SJSA1 (cell line): ENCODE results near the gene EFHD2. TPM values are rescaled to one million over a fixed set of nuclear protein-coding genes. Genes with fewer than 3 reads are reported as not detected.
"Not testable (repeated sequence)": the region's sequence is repeated elsewhere in the genome, so short reads cannot be mapped to it uniquely, and the experiment has no call there.

Source experiments
- DNase-seq, 2 experiments: peaks; one replicate each; pipeline ENCODE4 v3.0.0-alpha.2; 2015 to 2020; ENCODE audit warnings: low spot score in 2 of 2, low read depth in 1 of 2
- H3K27ac ChIP-seq: fragments of 250-450 bp; sonication (Bioruptor Pico); 2 replicates; pipeline ENCODE4 v1.5.1; 2020; ENCODE audit warnings: mild to moderate bottlenecking, moderate library complexity
- H3K27me3 ChIP-seq: fragments of 250-450 bp; sonication (Bioruptor Pico); replicated peaks from 2 replicates; pipeline ENCODE4 v1.5.1; 2020; ENCODE audit warnings: mild to moderate bottlenecking, moderate library complexity
- H3K36me3 ChIP-seq: fragments of 250-450 bp; sonication (Bioruptor Pico); 2 replicates; pipeline ENCODE4 v1.5.1; 2020; ENCODE audit warnings: mild to moderate bottlenecking
- H3K4me1 ChIP-seq: fragments of 250-450 bp; sonication (Bioruptor Pico); replicated peaks from 2 replicates; pipeline ENCODE4 v1.6.1; 2021; ENCODE audit warnings: mild to moderate bottlenecking
- H3K4me3 ChIP-seq: fragments of 250-450 bp; sonication (Bioruptor Pico); 2 replicates; pipeline ENCODE4 v1.5.1; 2020; ENCODE audit warnings: mild to moderate bottlenecking
- H3K9me3 ChIP-seq: fragments of 250-450 bp; sonication (Bioruptor Pico); replicated peaks from 2 replicates; pipeline ENCODE4 v1.5.1; 2020; ENCODE audit warnings: mild to moderate bottlenecking
- total RNA-seq: library from RNA; depleted of rRNA; stranded (reverse); fragments of >200 nt; shearing (Covaris generic); gene quantifications from 2 replicates; pipeline ENCODE4 v1.2.3, GENCODE V29; 2014

EFHD2 gene
- total RNA-seq, 1 experiment from 2014 or later, result 169 TPM

GRCh38 chr1:15452866-15453571 lies 43.3 kb downstream of the EFHD2 start:
- peaks cover 18% of the 10 kb centered on the region for H3K4me1 ChIP-seq
- H3K27me3 ChIP-seq, result no peaks in the 10 kb centered on the region; the same call in 1 of the 2 replicates
- peak overlapping the region; percentile 38; the same call in 1 of the 2 replicates for H3K27ac ChIP-seq
- no peaks in the 10 kb centered on the region for H3K36me3 ChIP-seq
- DNase-seq, result no peak
- H3K4me3 ChIP-seq, result no peak overlapping the region
- no peaks in the 10 kb centered on the region for H3K9me3 ChIP-seq

- peak in 1 of 2 experiments; percentile 28 for DNase-seq
Observed at GRCh38 chr1:15453734-15454133, 44.0 kb downstream of the EFHD2 start.

GRCh38 chr1:15454256-15454655 lies 44.6 kb downstream of the EFHD2 start:
- H3K4me1 ChIP-seq, result peaks cover 18% of the 10 kb centered on the region
- peak overlapping the region; percentile 38 for H3K27ac ChIP-seq
- peak; percentile 48 to 67 for DNase-seq
- H3K4me3 ChIP-seq, result no peak overlapping the region
- H3K36me3 ChIP-seq, result no peaks in the 10 kb centered on the region
- H3K9me3 ChIP-seq, result no peaks in the 10 kb centered on the region
- H3K27me3 ChIP-seq, result no peaks in the 10 kb centered on the region; the same call in 1 of the 2 replicates

More at GRCh38 chr1:15453734-15454133, 44.0 kb downstream of the EFHD2 start:
- Histone ChIP-seq H3K4me3 (no peak overlapping the region), H3K36me3 (no peaks in the 10 kb centered on the region), H3K27ac (peak overlapping the region; percentile 38), H3K27me3 (no peaks in the 10 kb centered on the region; the same call in 1 of the 2 replicates), H3K9me3 (no peaks in the 10 kb centered on the region), H3K4me1 (peaks cover 18% of the 10 kb centered on the region)

GRCh38 chr1:15455522-15455921 lies 45.8 kb downstream of the EFHD2 start:
- no peaks in the 10 kb centered on the region for H3K36me3 ChIP-seq
- no peak for DNase-seq
- peaks cover 26% of the 10 kb centered on the region for H3K4me1 ChIP-seq
- H3K27ac ChIP-seq, result no peak overlapping the region
- no peaks in the 10 kb centered on the region for H3K9me3 ChIP-seq
- no peaks in the 10 kb centered on the region; the same call in 1 of the 2 replicates for H3K27me3 ChIP-seq
- no peak overlapping the region for H3K4me3 ChIP-seq

GRCh38 chr1:15456313-15456954 lies 46.7 kb downstream of the EFHD2 start, which contains the start of gene CELA2A:
CELA2A (plus strand) TSS chr1:15456732; CDS start chr1:15456754, 22 bp downstream.
- Histone ChIP-seq H3K4me1 (peaks cover 26% of the 10 kb centered on the region), H3K27ac (no peak within 1 kb of the TSS), H3K27me3 (no peaks in the 10 kb centered on the region; the same call in 1 of the 2 replicates), H3K36me3 (no peaks in the 10 kb centered on the region), H3K4me3 (no peak within 1 kb of the TSS), H3K9me3 (no peaks in the 10 kb centered on the region)
- DNase-seq, result no peak

GRCh38 chr1:15457585-15457984 lies 47.9 kb downstream of the EFHD2 start:
- no peak overlapping the region for H3K4me3 ChIP-seq
- H3K27me3 ChIP-seq, result no peaks in the 10 kb centered on the region; the same call in 1 of the 2 replicates
- H3K36me3 ChIP-seq, result no peaks in the 10 kb centered on the region
- no peak for DNase-seq
- no peak overlapping the region for H3K27ac ChIP-seq
- H3K9me3 ChIP-seq, result no peaks in the 10 kb centered on the region
- H3K4me1 ChIP-seq, result peaks cover 26% of the 10 kb centered on the region

- not testable (repeated sequence) for H3K4me3 ChIP-seq, H3K9me3 ChIP-seq, H3K27me3 ChIP-seq, H3K36me3 ChIP-seq, DNase-seq, H3K27ac ChIP-seq
- H3K4me1 ChIP-seq, result peaks cover 23% of the 10 kb centered on the region
Observed at GRCh38 chr1:15458388-15458787, 48.7 kb downstream of the EFHD2 start.

GRCh38 chr1:15459771-15460707 lies 50.4 kb downstream of the EFHD2 start:
- DNase-seq, result peak in 1 of 2 experiments; percentile 35
- Histone ChIP-seq H3K4me3 (no peak overlapping the region), H3K27me3 (no peaks in the 10 kb centered on the region), H3K4me1 (peaks cover 8% of the 10 kb centered on the region), H3K9me3 (no peaks in the 10 kb centered on the region), H3K36me3 (no peaks in the 10 kb centered on the region), H3K27ac (no peak overlapping the region)

- no peak for DNase-seq
- H3K4me3 ChIP-seq, result no peak overlapping the region
- no peaks in the 10 kb centered on the region for H3K36me3 ChIP-seq
- H3K27ac ChIP-seq, result no peak overlapping the region
- peaks cover 8% of the 10 kb centered on the region for H3K4me1 ChIP-seq
- no peaks in the 10 kb centered on the region for H3K27me3 ChIP-seq
- no peaks in the 10 kb centered on the region for H3K9me3 ChIP-seq
Observed at GRCh38 chr1:15460708-15461095, 51.0 kb downstream of the EFHD2 start.

- not testable (repeated sequence) for H3K9me3 ChIP-seq, H3K27me3 ChIP-seq, DNase-seq
Observed at GRCh38 chr1:15463064-15463800, 53.5 kb downstream of the EFHD2 start.

GRCh38 chr1:15463926-15464322 lies 54.2 kb downstream of the EFHD2 start:
- DNase-seq, H3K9me3 ChIP-seq, H3K27me3 ChIP-seq, H3K4me3 ChIP-seq, H3K36me3 ChIP-seq, H3K27ac ChIP-seq, H3K4me1 ChIP-seq: not testable (repeated sequence)

More at GRCh38 chr1:15463064-15463800, 53.5 kb downstream of the EFHD2 start:
- H3K36me3 ChIP-seq, H3K4me3 ChIP-seq, H3K4me1 ChIP-seq, H3K27ac ChIP-seq: not testable (repeated sequence)

- Histone ChIP-seq H3K27ac (no peak overlapping the region), H3K9me3 (no peaks in the 10 kb centered on the region), H3K27me3 (no peaks in the 10 kb centered on the region), H3K36me3 (no peaks in the 10 kb centered on the region), H3K4me1 (no peaks in the 10 kb centered on the region), H3K4me3 (no peak overlapping the region)
- DNase-seq, result no peak
Observed at GRCh38 chr1:15465674-15466073, 56.0 kb downstream of the EFHD2 start.
